ENCODE data around the gene SERPINF2. TPM values are rescaled to one million over a fixed set of nuclear protein-coding genes. Genes with fewer than 3 reads are reported as not detected.
"Not testable (repeated sequence)": the region's sequence is repeated elsewhere in the genome, so short reads cannot be mapped to it uniquely, and the experiment has no call there.

SERPINF2 gene
- total RNA-seq, 1 donor from 2014 or later: not detected

DNA sequence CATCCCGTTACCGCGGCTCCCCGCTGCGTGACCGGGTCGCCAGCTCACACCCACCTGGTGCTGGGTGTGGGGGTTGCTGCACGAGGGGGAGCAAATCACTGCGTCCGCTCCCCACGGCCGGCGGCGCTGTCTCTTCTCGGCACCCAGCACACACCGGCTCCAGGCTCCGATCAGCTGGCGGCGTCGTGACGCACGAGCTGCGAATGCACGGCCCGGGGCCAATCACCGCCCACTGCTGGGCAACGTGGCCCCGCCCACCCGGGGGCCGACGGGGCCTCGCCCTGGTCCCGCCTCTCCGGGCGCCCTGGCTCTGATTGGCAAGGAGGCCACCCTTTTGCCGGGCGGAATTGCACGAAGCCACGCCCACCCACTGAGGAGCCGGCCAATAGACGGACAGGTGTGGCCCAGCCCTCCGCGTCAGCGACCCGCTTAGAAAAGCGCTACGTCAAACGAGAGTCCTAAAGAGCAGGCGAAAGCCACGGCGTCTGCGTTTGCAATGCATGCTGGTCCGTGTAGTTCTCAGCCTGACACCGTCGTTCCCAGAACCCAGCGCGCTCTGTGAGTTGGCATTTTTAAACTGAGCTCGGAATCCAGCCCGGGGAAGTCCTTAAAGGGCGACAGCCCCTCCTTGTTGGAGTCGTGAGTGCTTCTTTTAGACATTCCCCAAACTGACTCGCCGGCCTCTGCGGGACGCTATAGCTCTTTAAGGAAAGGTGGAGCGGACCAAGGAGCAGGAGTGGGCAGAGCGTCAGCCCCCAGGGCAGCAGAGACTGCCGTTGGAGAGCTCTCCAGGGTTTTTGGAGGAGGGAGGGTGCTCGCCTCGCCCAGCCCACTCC is 26.4 kb upstream of the SERPINF2 start:
- peak; percentile 100 for DNase-seq

GRCh38 chr17:1716912-1717695 is 25.6 kb upstream of the SERPINF2 start:
- peak; percentile 97 for DNase-seq

DNA sequence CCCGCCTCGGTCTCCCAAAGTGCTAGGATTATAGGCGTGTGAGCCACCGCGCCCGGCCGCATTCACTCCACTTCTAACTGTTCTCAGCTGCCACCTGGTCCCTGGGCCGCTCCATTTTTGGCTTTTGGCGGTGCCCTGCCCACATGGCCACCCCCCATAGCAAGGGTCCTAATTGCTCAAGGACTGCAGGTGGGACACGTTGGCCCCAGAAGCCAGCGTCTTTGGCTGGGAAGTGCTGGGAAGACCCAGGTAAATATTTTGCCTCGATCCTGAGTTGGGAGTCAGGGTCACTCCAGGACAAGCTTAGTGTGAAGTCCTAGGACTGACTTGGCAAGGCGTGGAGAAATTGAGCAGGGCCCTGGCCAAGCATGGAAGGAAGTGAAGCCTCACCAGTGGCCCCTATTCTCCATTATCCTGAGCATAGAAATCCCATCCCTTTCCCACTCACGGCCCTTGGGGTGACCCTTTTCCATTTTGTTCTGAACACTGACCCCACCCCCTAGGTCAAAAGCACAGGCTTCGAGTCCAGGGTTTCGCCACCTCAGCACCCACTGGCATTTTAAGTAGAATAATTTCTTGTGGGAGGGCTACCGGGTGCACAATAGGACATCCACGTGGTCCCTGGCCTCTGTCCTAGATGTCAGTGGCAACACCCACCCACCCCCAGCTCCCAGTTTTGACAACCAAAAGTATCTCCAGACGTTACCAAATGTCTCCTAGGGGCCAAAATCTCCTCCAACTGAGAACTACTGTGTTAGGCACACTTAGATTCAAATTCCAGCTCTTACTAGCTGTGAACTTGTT is 24.1 kb upstream of the SERPINF2 start:
- DNase-seq: no peak

GRCh38 chr17:1720856-1721386 is 21.8 kb upstream of the SERPINF2 start:
- peak; percentile 76 for DNase-seq

DNA sequence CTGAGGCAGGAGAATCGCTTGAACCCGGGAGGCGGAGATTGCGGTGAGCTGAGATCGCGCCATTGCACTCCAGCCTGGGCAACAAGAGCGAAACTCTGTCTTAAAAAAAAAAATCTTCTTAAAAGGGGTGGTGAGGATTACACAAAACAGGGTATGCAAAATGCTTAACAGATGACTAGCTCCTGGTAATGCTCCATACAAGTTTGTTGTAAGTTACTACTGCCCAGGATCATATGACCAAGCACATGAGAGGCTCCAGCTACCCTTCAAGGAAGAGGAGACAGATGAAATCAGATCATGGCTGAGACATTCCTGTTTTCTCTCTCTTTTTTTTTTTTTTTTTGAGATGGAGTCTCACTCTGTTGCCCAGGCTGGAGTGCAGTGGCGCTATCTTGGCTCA is 20.6 kb upstream of the SERPINF2 start:
- DNase-seq: not testable (repeated sequence)

DNA sequence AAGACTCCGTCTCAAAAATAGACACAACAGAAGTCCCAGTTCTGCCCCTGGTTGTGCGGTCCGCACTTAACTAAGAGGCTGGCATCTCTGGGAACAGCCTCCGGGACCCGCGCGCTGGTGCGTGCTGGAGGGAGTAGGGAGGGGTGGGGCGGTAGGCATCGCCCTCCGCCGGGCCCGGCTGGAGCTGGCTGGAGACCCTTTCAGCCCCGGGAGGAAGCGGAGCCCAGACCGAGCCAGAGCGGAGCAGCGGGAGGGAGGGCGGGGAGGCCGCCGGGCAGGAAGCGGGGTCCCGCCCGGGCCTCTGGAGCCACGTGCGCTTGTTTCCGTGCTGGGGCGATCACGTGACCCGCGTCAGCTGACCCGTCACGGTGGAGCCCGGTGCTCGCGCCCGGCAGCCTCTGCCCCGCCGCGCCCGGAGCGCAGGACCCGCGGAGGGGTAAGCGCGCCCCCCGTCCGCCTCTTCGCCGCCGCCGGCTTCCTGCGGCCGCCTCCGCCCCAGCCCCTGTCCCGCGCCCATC is 18.3 kb upstream of the SERPINF2 start, which contains the start of gene WDR81:
TSS of gene WDR81 (plus strand) at position 354 of the 518 bp plus-strand sequence. CDS start 256 bp downstream, outside the sequence.
- peak; percentile 94 for DNase-seq

GRCh38 chr17:1724869-1725641 is 17.6 kb upstream of the SERPINF2 start:
- DNase-seq: no peak

- no peak for DNase-seq
Measured at GRCh38 chr17:1725642-1726511, 16.8 kb upstream of the SERPINF2 start.

- no peak for DNase-seq
Measured at GRCh38 chr17:1726626-1727257, 15.9 kb upstream of the SERPINF2 start.

DNA sequence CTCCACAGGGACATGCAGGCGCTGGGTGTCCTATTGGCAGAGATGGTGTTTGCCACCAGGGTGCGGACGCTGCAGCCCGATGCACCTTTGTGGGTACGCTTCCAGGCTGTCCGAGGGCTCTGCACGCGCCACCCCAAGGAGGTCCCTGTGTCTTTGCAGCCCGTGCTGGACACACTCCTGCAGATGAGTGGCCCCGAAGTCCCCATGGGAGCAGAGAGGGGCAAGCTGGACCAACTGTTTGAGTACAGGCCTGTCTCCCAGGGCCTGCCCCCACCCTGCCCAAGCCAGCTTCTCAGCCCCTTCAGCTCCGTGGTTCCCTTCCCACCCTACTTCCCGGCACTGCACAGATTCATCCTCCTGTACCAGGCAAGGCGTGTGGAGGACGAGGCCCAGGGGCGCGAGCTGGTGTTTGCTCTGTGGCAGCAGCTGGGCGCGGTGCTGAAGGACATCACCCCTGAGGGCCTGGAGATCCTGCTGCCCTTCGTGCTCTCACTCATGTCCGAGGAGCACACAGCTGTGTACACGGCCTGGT is 15.3 kb upstream of the SERPINF2 start:
- DNase-seq: no peak

DNA sequence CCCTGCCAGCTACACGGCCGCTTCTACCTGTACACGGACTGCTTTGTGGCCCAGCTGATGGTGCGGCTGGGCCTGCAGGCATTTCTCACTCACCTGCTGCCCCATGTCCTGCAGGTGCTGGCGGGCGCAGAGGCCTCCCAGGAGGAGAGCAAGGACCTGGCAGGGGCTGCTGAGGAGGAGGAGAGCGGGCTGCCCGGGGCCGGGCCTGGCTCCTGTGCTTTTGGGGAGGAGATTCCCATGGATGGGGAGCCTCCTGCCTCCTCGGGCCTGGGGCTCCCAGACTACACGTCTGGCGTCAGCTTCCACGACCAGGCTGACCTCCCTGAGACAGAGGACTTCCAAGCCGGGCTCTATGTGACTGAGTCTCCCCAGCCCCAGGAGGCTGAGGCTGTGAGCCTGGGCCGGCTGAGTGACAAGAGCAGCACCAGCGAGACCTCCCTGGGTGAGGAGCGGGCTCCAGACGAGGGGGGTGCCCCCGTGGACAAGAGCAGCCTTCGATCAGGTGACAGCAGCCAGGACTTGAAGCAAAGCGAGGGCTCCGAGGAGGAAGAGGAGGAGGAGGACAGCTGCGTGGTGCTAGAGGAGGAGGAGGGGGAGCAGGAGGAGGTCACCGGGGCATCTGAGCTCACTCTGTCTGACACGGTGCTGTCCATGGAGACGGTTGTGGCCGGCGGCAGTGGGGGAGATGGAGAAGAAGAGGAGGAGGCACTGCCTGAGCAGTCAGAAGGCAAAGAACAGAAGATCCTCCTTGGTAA is 14.6 kb upstream of the SERPINF2 start:
- DNase-seq: no peak

DNA sequence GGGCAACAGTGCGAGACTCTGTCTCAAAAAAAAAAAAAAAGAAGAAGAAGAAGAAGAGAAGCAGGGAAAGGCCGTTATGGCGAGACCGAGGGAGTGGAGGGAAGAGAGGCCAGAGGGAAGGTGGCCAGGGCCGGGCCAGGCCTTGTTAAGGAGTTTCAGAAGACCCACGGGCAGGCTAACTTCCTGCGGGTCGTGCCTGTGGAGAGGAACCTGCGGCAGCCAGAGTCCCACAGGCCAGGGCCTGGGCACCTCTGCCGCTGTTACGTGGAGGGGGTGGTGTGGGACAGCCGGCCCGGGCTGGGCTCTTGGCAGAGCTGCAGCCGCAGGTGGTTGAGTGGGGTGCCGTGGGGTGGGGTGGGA is 12.7 kb upstream of the SERPINF2 start:
- no peak for DNase-seq

DNA sequence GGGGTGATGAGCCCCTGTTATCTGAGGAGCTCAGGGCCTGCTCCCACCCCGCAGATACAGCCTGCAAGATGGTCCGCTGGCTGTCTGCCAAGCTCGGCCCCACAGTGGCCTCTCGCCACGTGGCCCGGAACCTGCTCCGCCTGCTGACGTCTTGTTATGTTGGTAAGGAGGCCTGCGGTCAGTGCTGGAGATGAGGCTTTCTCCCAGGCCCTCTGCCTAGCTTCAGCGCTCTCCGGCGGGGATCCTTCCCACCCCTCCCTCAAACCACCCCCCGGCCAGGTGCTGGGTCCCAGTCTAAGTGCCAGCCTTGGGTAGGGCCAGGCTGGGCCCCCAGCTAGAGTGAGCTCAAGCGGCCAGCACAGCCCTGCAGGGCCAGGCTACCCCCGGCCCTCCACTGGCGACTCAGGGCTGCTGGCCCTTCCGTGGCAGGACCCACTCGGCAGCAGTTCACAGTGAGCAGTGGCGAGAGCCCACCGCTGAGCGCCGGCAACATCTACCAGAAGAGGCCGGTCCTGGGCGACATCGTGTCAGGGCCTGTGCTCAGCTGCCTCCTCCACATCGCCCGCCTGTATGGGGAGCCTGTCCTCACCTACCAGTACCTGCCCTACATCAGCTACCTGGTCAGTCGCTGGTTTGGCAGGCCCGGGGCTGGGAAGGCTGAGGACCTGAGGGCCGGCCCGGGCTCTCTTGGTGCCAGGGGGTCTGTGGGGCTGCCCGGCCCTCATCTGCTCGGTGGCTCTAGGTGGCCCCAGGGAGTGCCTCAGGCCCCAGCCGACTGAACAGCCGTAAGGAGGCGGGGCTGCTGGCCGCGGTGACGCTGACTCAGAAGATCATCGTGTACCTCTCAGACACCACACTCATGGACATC is 12.1 kb upstream of the SERPINF2 start:
- peak; percentile 91 for DNase-seq

- DNase-seq: no peak
Measured at GRCh38 chr17:1731194-1731506, 11.5 kb upstream of the SERPINF2 start.

- no peak for DNase-seq
Measured at GRCh38 chr17:1732241-1732832, 10.3 kb upstream of the SERPINF2 start.

DNA sequence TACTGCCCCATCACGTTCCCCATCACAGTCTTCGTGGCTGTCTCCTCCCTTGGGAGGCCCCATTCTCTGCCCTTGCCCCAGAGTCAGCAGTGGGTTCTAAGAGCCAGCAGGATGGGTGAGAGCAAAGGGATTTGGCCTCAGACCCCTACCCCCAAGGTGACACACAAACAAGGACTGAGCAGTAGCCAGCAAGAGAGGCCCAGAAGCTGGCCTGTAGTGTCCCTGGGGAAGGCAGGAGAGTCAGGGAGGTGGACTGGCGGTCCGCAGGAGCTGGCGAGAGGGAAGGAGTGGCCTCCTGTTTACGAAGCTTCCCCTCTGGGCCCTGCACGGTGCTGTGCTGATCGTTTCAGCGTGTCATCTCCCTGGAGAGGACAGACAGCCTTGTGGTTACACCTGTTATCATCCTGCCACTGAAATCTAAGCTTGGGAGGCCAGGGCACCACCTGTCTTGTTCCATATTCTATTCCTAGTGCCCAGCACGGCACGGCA is 9.8 kb upstream of the SERPINF2 start:
- DNase-seq: peak; percentile 48

GRCh38 chr17:1733759-1734158 is 8.9 kb upstream of the SERPINF2 start:
- no peak for DNase-seq
